PFSK-1 (cell line): ENCODE results near the gene ADCY2.

ENCODE experiments used
- FOXP2 ChIP-seq: optimal IDR thresholded peaks from 2 replicates; pipeline ENCODE3; 2011; ENCODE audit warnings: borderline replicate concordance, control low read depth, inconsistent platforms; ENCODE audit not compliant: insufficient read depth; ENCODE audit errors: extremely low read length, extremely low read depth
- POLR2AphosphoS5 ChIP-seq: IDR thresholded peaks from 2 replicates; pipeline ENCODE4 v1.6.1; 2012; ENCODE audit warnings: low read depth, mild to moderate bottlenecking, control low read depth, low read length, moderate library complexity
- REST ChIP-seq, 2 experiments: IDR thresholded peaks; 2 replicates each; pipeline versions ENCODE4 v1.6.1 to v1.8.0; 2011 to 2012; ENCODE audit warnings: low read depth in 2 of 2, low read length in 2 of 2, control low read depth in 1 of 2, inconsistent platforms in 1 of 2, mild to moderate bottlenecking in 1 of 2, moderate library complexity in 1 of 2; ENCODE audit not compliant: insufficient read depth in 1 of 2
- SIN3A ChIP-seq: IDR thresholded peaks from 2 replicates; pipeline ENCODE4 v1.6.1; 2012; ENCODE audit warnings: mild to moderate bottlenecking, low read length, moderate library complexity, borderline replicate concordance; ENCODE audit not compliant: insufficient read depth
- TAF1 ChIP-seq: IDR thresholded peaks from 2 replicates; pipeline ENCODE4 v1.6.1; 2012; ENCODE audit warnings: low read length, control low read depth, borderline replicate concordance; ENCODE audit not compliant: insufficient read depth

Gene ADCY2

GRCh38 chr5:7773178-7773577 is 377.2 kb downstream of the ADCY2 start:
- TF ChIP-seq FOXP2 (no peak), SIN3A (no peak), POLR2AphosphoS5 (no peak), REST (IDR thresholded peaks at IDR 0.05; ENCODE audit: insufficient read depth in 1 of 2, low read depth in 2 of 2, low read length in 2 of 2) (no peak), TAF1 (no peak)

GRCh38 chr5:7776442-7776841 is 380.5 kb downstream of the ADCY2 start:
- TF ChIP-seq POLR2AphosphoS5 (no peak), FOXP2 (no peak), REST (IDR thresholded peaks at IDR 0.05; ENCODE audit: insufficient read depth in 1 of 2, low read depth in 2 of 2, low read length in 2 of 2) (no peak)

GRCh38 chr5:7779019-7780005 is 383.4 kb downstream of the ADCY2 start:
- TF ChIP-seq SIN3A, result no peak
- TF ChIP-seq TAF1, result no peak
- no peak for TF ChIP-seq POLR2AphosphoS5
- no peak for TF ChIP-seq FOXP2
- no peak for TF ChIP-seq REST (IDR thresholded peaks at IDR 0.05; ENCODE audit: insufficient read depth in 1 of 2, low read depth in 2 of 2, low read length in 2 of 2)

- TF ChIP-seq TAF1 (no peak), POLR2AphosphoS5 (no peak), FOXP2 (no peak), SIN3A (no peak), REST (IDR thresholded peaks at IDR 0.05; ENCODE audit: insufficient read depth in 1 of 2, low read depth in 2 of 2, low read length in 2 of 2) (no peak)
Observed at GRCh38 chr5:7781899-7782298, 386.0 kb downstream of the ADCY2 start.
